Measurements from ENCODE around the gene ZNF787.

The ZNF787 gene

DNA sequence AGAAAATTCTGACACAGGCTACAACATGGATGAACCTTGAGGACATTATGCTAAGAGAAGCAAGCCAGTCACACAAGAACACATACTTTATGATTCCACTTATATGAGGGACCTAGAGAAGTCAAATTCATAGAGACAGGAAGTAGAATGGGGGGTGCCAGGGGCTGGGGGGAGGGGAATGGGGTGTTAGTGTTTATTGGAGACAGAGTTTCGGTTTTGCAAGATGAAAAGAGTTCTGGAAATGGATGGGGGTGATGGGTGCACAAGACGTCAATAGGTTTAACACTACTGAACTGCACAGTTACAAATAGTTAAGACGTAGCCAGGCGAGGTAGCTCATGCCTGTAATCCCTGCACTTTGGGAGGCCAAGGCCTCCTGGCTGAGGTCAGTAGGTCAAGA, 3.5 kb upstream of the ZNF787 start:
- TF ChIP-seq, protein P1, sequence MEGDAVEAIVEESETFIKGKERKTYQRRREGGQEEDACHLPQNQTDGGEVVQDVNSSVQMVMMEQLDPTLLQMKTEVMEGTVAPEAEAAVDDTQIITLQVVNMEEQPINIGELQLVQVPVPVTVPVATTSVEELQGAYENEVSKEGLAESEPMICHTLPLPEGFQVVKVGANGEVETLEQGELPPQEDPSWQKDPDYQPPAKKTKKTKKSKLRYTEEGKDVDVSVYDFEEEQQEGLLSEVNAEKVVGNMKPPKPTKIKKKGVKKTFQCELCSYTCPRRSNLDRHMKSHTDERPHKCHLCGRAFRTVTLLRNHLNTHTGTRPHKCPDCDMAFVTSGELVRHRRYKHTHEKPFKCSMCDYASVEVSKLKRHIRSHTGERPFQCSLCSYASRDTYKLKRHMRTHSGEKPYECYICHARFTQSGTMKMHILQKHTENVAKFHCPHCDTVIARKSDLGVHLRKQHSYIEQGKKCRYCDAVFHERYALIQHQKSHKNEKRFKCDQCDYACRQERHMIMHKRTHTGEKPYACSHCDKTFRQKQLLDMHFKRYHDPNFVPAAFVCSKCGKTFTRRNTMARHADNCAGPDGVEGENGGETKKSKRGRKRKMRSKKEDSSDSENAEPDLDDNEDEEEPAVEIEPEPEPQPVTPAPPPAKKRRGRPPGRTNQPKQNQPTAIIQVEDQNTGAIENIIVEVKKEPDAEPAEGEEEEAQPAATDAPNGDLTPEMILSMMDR (IDR thresholded peaks at IDR 0.05; ENCODE audit: low read depth, low read length, missing control alignments): no peak
- no peak for DNase-seq (ENCODE audit: low read depth)
- H3K4me3 ChIP-seq (ENCODE audit: low read depth, low read length): no peak overlapping the region

DNA sequence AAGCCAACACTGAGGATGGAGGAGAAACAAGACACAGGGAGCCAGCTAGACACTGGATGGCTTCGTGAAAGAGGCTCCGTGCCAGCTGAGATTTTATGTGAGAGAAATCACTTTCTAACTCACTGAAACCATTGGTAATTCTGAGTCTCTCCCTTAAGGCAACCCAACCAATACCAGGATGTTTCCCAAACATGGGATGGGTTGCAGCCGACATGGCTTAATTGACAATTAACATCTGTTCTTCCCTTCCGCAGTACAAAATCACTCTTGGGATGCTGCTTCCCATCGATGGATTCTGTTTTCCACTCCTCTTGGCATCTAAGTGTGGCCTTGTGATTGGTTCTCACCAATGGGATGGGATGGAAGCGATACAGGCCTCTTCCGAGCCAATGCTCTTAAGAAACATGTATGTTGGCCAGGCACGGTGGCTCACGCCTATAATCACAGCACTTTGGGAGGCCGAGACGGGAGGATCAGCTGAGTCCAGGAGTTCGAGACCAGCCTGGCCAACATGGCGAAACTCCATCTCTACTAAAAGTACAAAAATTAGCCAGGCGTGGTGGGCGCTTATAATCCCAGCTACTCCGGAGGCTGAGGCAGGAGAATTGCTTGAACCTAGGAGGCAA, 2.3 kb upstream of the ZNF787 start:
- TF ChIP-seq, protein P1 (IDR thresholded peaks at IDR 0.05; ENCODE audit: low read depth, low read length, missing control alignments): no peak
- no peak overlapping the region for H3K4me3 ChIP-seq (ENCODE audit: low read depth, low read length)
- DNase-seq (ENCODE audit: low read depth): no peak

DNA sequence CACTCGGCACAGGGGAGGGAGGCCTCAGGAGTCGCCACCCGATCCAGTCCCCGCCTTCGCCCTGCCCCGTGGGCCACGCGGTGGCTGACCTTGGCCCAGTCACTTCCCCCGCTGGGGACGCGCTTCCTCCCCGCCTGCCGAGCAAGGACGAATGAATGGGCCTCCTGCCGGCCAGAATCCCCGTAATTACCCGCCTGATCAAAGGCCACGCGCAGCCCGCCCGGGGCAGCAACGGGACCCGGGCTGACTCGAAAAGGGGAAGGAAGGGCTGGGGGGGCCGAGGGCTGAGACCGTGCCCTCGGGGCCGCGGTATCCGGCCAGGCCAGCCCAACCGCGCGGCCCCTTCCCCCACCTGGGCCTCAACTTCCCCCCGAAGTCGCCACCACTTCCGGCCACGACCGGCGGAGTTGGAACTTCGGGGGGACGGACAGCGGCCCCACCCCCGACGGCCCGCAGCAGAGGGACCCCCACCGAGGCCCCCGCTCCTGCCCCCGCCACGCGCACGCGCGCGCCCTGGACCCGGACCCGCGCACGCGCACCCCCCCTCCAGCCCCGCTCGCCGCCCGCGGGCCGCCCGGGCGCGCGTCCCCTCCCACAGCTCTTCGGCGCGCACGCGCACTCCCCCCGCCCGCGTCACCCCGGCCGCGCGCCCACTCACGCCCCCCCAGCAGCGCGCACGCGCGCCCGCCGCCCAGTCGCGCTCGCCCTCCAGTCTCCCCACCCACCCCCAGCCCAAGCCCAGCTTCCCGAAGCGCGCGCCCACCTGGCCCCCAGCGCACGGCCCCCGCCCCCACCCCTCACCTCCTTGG, 520 bp downstream of the ZNF787 start:
- peak overlapping the region; percentile 80 for H3K4me3 ChIP-seq (ENCODE audit: low read depth, low read length)
- TF ChIP-seq, protein P1 (IDR thresholded peaks at IDR 0.05; ENCODE audit: low read depth, low read length, missing control alignments): peak; percentile 21
- no peak for DNase-seq (ENCODE audit: low read depth)

DNA sequence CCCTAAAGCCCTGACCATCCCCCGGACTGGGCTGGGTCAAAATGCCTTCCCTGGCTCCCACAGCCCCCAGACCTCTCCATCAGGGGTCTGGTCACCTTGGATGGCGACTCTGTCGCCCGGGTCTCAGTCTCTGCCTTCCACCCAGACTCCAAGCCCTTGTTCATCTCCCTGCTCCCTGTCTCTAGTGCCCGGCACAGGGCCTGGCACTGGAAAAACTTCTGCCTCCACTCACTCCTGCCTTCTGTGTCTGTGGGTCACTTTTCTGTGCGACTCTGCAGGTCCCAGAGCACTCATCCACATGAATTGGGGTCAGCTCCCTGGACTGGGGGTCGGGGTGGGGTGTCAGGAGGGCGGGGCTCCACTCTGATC, 1.1 kb downstream of the ZNF787 start:
- DNase-seq (ENCODE audit: low read depth): no peak
- H3K4me3 ChIP-seq (ENCODE audit: low read depth, low read length): peak overlapping the region; percentile 80
- TF ChIP-seq, protein P1 (IDR thresholded peaks at IDR 0.05; ENCODE audit: low read depth, low read length, missing control alignments): no peak

DNA sequence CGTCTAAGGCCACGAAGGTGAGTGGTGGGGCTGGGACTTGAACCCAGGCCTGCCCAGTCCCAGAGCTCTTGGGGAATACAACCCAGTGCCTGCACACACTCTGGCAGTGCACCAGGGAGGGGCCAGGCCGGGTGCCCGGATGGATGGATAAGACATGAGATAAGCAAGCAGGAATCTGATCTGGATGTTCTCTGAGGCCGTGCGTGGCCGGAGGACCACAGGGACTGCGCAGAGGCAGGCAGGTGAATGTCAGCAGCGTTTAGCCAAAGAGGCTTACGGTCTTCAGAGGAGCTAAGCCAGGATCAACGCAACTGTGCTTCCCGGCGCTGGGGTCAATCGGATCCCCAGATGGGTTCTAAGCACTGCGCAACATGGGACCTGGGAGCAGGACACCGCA, 1.5 kb downstream of the ZNF787 start:
- peak overlapping the region; percentile 80 for H3K4me3 ChIP-seq (ENCODE audit: low read depth, low read length)
- DNase-seq (ENCODE audit: low read depth): no peak
- TF ChIP-seq, protein P1 (IDR thresholded peaks at IDR 0.05; ENCODE audit: low read depth, low read length, missing control alignments): no peak

DNA sequence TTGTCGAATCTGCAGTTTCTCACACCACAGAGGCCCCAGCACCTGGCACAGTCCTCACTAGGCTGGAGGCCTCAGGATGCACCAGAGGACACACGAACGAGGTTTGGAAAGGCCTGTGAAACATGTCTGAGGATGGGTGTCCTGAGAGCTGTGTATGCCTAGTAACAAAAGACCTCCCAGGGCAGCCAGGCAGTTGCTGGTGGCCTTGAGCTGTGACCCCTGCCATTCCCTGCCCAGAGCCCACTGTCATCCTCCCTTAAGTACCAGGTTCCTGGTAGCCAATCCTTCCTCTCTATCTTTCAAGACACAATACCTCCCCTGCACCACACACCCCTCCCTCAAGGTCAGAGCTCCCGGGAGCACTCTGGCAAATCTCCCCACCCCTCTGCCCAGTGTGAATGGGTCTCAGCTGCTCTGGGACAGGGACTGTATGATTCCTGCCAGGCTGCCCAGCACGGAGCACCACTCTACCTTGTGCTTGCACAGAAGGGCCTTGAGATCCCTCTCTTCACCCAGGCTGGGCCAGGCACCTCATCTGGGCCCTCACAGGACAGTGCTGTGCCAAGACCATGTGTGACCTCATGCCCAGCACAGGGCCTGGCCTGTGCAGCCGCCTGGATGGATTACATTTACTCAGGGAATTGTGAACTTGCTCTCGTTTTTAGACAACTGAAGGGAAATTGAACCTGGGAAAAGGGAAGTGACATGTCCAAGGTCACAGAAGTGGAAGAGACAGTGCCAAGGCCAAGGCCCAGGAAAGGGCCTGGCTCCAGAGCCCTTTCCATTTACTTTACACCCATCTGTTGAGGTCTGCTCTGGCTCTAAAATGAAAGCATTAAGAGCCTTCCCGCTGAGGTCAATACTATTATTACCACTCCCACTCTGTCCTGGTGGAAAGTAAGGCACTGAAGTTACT, 2.2 kb downstream of the ZNF787 start:
- H3K4me3 ChIP-seq (ENCODE audit: low read depth, low read length): peak overlapping the region; percentile 80
- DNase-seq (ENCODE audit: low read depth): no peak
- TF ChIP-seq, protein P1 (IDR thresholded peaks at IDR 0.05; ENCODE audit: low read depth, low read length, missing control alignments): no peak

Data from GM12864 (cell line).